Mesenteric fat pad (tissue), 1 donor: Measurements from ENCODE around the gene ENO2. TPM values are rescaled to one million over a fixed set of nuclear protein-coding genes. Genes with fewer than 3 reads are reported as not detected.
A peak's percentile ranks its signal among the peaks of the same experiment; 100 is the strongest.

Experiments
- DNase-seq: peaks from one replicate; pipeline ENCODE4 v3.0.0-alpha.2; 2020; ENCODE audit warnings: low spot score
- total RNA-seq: library from RNA; stranded (reverse); fragmentation: NEBNext Ultra II Directional; extraction: Animal tissue kit (Norgen Biotek cat#: 25700); gene quantifications from one replicate; pipeline ENCODE4 v1.2.1, GENCODE V29; 2021
- donor health status: DM: yes; HTN: yes; CAD: no.

ENO2 gene
- total RNA-seq, 1 donor from 2014 or later = 5.3 TPM

DNA sequence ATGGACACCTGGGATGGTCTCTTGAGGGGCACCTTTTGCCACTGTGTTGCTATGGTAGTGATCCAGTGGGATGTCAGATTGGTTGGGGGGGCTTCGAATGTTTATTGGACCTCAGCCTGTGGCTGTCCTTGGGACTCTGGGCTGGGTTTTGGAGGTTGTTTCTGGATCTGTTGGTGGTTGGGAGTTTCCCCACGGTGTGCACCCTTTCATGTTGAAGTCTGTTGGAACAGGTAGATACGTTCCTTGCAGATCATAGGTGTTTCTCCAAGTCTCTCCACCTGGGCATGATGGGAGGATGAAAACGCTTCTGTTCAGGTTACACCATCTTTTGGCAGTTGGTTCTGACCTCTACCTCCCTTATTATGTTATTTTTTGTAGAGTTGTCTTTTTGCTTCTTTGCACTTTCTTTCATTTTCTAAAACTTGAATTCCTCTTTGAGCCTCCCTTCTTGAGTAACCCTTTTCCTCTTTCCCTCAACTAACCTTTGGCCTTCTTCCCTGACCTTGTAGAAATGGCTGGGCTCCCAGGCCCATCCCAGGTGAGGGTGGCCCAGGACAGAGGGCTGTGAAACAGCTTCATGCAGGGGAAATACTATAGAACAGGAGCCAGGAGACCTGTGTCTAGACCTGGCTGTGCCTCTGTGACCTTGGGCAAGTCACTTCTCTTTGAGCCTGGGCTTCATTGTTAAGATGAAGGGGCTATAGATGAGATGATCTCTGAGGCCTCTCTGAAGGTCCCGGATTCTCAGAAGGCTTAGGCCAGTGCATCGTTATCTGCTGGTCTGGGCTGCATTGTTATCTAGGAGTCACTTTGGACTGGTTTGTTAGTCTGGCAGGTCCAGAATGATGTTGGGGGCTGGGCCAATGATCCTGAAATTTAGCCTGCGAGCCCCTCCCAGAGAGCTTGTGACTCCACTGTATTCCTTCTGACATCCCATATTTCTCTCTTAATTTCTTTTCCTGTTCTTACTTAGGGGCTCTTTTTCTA is 15.4 kb downstream of the ENO2 start:
- DNase-seq = no peak

GRCh38 chr12:6932766-6933165 is 18.4 kb downstream of the ENO2 start:
- DNase-seq = no peak

GRCh38 chr12:6934110-6934509 is 19.7 kb downstream of the ENO2 start:
- no peak for DNase-seq

GRCh38 chr12:6935371-6936193 is 21.2 kb downstream of the ENO2 start:
- no peak for DNase-seq

DNA sequence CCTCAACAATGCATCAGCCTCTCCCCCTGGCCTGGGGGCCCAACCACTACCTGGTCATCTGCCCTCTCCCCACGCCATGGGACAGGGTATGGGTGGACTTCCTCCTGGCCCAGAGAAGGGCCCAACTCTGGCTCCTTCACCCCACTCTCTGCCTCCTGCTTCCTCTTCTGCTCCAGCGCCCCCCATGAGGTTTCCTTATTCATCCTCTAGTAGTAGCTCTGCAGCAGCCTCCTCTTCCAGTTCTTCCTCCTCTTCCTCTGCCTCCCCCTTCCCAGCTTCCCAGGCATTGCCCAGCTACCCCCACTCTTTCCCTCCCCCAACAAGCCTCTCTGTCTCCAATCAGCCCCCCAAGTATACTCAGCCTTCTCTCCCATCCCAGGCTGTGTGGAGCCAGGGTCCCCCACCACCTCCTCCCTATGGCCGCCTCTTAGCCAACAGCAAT is 21.8 kb downstream of the ENO2 start:
- DNase-seq = no peak

GRCh38 chr12:6936636-6937480 is 22.5 kb downstream of the ENO2 start:
- no peak for DNase-seq

DNA sequence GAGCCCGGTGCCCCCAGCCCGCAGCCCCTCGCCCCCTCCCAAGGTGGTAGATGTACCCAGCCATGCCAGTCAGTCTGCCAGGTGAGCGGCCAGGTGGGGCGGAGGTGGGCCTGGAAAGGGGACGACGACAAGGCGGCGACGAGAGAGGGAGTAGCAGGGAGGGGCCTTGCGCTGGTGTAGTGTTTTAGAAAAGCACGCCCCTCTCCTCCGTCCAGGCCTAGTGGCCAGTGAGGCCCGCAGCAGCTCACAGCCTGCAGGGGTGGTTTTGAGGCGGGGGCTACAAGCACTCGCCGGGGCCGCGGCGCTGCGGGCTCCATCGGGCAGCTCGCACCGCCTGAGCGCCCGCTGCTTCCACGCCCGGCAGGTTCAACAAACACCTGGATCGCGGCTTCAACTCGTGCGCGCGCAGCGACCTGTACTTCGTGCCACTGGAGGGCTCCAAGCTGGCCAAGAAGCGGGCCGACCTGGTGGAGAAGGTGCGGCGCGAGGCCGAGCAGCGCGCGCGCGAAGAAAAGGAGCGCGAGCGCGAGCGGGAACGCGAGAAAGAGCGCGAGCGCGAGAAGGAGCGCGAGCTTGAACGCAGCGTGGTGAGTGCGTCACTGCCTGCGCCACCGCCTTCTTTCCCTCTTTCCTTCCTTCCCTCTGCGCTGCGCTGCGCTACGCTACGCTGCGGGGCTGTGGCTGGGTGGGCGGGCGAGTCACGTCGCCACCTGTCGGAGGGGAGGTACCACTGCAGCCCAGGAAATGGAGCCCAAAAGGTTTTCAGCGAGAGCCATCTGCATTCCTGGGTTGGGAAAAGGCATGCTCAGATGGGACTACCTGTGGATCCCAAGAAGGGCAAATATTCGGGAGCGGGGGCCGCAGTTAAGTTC is 23.3 kb downstream of the ENO2 start:
- DNase-seq = peak; percentile 98

DNA sequence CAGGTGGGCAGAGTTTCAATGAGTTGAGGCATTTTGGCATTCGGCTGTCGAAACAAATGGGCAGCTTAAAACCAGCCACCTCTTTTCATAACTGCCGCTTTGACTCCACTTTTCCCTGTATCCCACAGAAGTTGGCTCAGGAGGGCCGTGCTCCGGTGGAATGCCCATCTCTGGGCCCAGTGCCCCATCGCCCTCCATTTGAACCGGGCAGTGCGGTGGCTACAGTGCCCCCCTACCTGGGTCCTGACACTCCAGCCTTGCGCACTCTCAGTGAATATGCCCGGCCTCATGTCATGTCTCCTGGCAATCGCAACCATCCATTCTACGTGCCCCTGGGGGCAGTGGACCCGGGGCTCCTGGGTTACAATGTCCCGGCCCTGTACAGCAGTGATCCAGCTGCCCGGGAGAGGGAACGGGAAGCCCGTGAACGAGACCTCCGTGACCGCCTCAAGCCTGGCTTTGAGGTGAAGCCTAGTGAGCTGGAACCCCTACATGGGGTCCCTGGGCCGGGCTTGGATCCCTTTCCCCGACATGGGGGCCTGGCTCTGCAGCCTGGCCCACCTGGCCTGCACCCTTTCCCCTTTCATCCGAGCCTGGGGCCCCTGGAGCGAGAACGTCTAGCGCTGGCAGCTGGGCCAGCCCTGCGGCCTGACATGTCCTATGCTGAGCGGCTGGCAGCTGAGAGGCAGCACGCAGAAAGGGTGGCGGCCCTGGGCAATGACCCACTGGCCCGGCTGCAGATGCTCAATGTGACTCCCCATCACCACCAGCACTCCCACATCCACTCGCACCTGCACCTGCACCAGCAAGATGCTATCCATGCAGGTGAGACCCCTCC is 24.2 kb downstream of the ENO2 start:
- no peak for DNase-seq

DNA sequence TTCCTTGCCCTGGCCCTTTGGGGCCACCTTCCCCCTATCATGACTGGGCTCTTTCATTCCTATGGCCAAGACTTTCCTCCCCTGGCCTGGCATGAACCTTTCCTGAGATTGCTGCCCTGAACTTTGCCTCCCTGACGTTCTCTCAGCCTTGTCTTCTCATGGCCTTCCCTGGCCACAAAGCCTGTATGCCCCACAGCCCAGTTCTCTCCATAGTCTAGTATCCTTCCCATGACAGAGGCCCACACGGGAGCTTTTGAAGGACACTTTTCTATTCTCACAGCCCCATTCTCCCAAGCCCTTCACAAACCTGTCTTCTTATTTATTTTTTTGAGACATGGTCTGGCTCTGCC is 24.8 kb downstream of the ENO2 start:
- no peak for DNase-seq

DNA sequence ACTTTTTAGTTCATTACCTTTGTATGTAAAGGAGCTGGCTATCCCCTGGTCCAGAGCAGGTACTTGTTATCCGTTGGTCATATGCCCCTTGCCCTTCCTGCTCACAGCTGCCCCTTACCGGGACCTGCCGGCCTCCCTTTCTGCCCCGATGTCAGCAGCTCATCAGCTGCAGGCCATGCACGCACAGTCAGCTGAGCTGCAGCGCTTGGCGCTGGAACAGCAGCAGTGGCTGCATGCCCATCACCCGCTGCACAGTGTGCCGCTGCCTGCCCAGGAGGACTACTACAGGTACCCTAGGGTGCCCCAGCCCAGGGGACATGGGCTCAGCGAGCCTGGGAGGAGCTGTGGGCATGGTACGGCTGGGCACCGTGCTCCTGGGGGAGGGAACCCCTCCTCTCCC is 26.9 kb downstream of the ENO2 start:
- no peak for DNase-seq

DNA sequence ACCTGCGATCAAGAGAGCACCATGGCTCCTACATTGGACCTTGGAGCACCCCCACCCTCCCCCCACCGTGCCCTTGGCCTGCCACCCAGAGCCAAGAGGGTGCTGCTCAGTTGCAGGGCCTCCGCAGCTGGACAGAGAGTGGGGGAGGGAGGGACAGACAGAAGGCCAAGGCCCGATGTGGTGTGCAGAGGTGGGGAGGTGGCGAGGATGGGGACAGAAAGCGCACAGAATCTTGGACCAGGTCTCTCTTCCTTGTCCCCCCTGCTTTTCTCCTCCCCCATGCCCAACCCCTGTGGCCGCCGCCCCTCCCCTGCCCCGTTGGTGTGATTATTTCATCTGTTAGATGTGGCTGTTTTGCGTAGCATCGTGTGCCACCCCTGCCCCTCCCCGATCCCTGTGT is 27.4 kb downstream of the ENO2 start:
- no peak for DNase-seq

GRCh38 chr12:6942331-6942665 is 27.9 kb downstream of the ENO2 start:
- DNase-seq = no peak

DNA sequence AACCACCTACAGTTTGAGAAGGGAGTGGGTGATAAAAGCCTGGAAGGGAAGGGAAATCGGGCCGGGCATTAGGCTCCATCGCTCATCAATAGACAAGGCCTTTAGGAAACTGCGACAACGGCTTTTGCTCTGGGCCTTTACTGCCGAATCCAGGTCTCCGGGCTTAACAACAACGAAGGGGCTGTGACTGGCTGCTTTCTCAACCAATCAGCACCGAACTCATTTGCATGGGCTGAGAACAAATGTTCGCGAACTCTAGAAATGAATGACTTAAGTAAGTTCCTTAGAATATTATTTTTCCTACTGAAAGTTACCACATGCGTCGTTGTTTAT is 29.0 kb downstream of the ENO2 start:
- DNase-seq = no peak

DNA sequence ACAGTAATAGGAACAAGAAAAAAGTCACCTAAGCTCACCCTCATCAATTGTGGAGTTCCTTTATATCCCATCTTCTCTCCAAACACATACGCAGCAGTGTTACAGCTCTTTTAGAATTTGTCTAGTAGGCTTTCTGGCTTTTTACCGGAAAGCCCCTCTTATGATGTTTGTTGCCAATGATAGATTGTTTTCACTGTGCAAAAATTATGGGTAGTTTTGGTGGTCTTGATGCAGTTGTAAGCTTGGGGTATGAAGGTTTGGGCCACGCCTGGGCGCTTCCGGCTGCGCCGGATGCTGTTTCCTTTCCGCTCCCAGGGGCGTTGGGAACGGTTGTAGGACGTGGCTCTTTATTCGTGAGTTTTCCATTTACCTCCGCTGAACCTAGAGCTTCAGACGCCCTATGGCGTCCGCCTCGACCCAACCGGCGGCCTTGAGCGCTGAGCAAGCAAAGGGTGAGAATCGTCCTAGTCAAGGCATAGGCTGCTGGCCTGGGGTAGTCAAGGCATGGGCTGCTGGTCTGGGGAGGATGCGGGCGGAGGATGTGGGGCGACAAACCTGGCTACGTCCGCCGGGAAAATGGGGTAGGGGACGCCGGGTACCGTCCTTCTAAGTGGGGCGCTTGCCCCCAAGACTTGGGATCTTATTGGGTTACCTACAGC is 29.5 kb downstream of the ENO2 start, which contains the start of the genes C12orf57 and RNU7-1:
Gene C12orf57, plus strand, starts transcription at position 301 of the 659 bp plus-strand sequence. Its CDS starts 100 bp downstream, at position 401.
Gene RNU7-1, plus strand, starts transcription at position 95 of the 659 bp plus-strand sequence.
- no peak for DNase-seq

- DNase-seq = peak; percentile 96
These were observed 30.2 kb downstream of the ENO2 start for GRCh38 chr12:6944381-6945186.

- DNase-seq = no peak
These were observed 31.2 kb downstream of the ENO2 start for GRCh38 chr12:6945613-6946012.

DNA sequence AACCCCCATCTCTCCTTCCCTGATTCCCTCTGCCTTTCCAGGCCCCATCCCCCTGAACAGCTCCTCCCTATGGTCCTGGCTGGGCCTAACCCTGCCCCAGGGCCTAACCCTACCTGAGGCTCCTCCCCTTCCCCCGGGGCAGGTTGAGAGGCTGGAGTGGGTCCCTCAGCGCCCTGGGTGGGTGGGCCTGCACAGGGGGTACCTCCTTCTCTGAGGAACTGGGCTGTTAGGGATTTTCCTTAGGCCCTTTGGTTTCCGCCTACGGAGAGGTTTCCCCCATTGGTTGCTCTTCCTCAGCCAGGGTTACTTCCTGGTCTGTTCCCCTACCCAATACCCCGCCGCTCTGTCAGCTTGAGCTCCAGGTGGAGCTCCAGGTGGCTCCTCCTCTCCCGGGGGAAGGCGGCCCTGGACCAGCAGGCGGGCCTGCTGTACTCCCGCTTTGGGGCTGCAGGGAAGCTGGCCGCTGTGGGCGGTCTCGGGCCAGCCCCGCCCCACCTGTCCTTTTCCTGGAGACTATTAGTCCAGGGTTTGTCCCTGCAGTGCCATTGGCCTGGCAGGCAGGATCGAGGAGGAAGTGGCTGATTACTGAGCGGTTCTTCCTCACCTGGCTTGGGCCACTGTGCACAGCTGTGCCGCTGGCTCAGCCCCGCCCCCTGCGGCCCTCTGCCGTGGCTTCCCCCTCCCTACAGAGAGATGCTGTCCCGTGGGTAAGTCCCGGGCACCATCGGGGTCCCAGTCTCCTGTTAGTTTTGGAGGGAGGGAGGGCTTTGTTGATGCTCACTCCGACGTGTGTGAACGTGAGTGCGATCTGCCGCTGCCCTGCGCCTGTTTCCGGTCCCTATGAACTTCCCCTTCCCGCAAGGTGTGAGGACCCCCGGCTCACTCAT is 31.9 kb downstream of the ENO2 start:
- DNase-seq = no peak
